ENCODE results near the gene CORO1C.

CORO1C gene

GRCh38 chr12:108597559-108598471 lies 133.5 kb downstream of the CORO1C start, which contains the start of gene TMEM119:
Gene TMEM119 (minus strand): TSS chr12:108598084. CDS start chr12:108592383, 5,701 bp downstream.
- DNase-seq: no peak

- no peak for DNase-seq
Observed at GRCh38 chr12:108596854-108597558, 134.3 kb downstream of the CORO1C start.

- no peak for DNase-seq
Observed at GRCh38 chr12:108595711-108596647, 135.3 kb downstream of the CORO1C start.
